ENCODE results near the gene PPP1R14C. TPM values are rescaled to one million over a fixed set of nuclear protein-coding genes. Genes with fewer than 3 reads are reported as not detected.

PPP1R14C gene
- polyA plus RNA-seq, 3 donors = 0.11 TPM; not detected in 2

DNA sequence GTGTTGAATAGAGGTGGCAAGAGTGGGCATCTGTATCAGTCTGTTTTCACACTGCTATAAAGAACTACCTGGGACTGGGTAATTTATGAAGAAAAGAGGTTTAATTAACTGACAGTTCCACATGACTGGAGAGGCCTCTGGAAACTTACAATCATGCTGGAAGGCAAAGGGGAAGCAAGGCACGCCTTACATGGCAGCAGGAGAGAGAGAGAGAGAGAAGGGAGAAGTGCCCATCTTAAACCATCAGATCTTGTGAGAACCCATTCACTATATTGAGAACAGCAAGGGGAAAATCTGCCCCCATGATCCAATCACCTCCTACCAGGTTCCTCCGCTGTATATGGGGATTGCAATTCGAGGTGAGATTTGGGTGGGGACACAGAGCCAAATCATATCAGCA lies 18.6 kb upstream of the PPP1R14C start:
- H3K27me3 Mint-ChIP-seq (ENCODE audit: low read depth in 3 of 3) = peaks cover 6 to 22% (median 10%) of the 10 kb centered on the region in 3 donors
- WGBS (ENCODE audit: insufficient coverage) = no CpG with 5 or more reads among the region's 3 CpGs
- intact Hi-C loops (cut with micrococcal nuclease) = no loop called here
- H2AFZ ChIP-seq (ENCODE audit: insufficient read depth, low read depth, low read length, poor library complexity, severe bottlenecking) = no peak overlapping the region
- H3K79me2 ChIP-seq (ENCODE audit: insufficient read depth, low read length) = no peaks in the 10 kb centered on the region
- no peaks in the 10 kb centered on the region for H4K20me1 ChIP-seq (ENCODE audit: insufficient read depth, low read length)
- TF ChIP-seq, protein P1, sequence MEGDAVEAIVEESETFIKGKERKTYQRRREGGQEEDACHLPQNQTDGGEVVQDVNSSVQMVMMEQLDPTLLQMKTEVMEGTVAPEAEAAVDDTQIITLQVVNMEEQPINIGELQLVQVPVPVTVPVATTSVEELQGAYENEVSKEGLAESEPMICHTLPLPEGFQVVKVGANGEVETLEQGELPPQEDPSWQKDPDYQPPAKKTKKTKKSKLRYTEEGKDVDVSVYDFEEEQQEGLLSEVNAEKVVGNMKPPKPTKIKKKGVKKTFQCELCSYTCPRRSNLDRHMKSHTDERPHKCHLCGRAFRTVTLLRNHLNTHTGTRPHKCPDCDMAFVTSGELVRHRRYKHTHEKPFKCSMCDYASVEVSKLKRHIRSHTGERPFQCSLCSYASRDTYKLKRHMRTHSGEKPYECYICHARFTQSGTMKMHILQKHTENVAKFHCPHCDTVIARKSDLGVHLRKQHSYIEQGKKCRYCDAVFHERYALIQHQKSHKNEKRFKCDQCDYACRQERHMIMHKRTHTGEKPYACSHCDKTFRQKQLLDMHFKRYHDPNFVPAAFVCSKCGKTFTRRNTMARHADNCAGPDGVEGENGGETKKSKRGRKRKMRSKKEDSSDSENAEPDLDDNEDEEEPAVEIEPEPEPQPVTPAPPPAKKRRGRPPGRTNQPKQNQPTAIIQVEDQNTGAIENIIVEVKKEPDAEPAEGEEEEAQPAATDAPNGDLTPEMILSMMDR (IDR thresholded peaks at IDR 0.05) = no peak
- no peaks in the 10 kb centered on the region for H3K9me3 ChIP-seq (replicated peaks in 1 of 2; ENCODE audit: control insufficient read depth in 1 of 2, insufficient read depth in 1 of 2, low read length in 2 of 2)
- H3K27me3 ChIP-seq (ENCODE audit: control insufficient read depth in 2 of 2, insufficient read depth in 2 of 2, low read length in 2 of 2) = no peaks in the 10 kb centered on the region
- no peak overlapping the region for H3K4me3 Mint-ChIP-seq
- no peaks in the 10 kb centered on the region for H3K36me3 Mint-ChIP-seq
- H3K4me1 ChIP-seq (ENCODE audit: control insufficient read depth in 1 of 2, insufficient read depth in 2 of 2, low read length in 2 of 2) = peaks cover 0 to 2% of the 10 kb centered on the region in 2 donors
- no peak overlapping the region for H3K4me2 ChIP-seq (replicated peaks; ENCODE audit: extremely low read depth, low read length, poor library complexity, severe bottlenecking)
- H3K9ac ChIP-seq (ENCODE audit: insufficient read depth, low read length, poor library complexity, severe bottlenecking) = no peak overlapping the region
- H3K27ac ChIP-seq (ENCODE audit: low read depth in 1 of 2, low read length in 2 of 2) = no peak overlapping the region
- H3K36me3 ChIP-seq (replicated peaks in 1 of 2; ENCODE audit: control insufficient read depth in 1 of 2, insufficient read depth in 2 of 2, low read length in 2 of 2) = no peaks in the 10 kb centered on the region
- peaks cover 0 to 13% (median 0%) of the 10 kb centered on the region in 7 donors for H3K9me3 Mint-ChIP-seq
- no peak overlapping the region for H3K27ac Mint-ChIP-seq
- no peak for DNase-seq
- H3K4me3 ChIP-seq (replicated peaks in 1 of 3; ENCODE audit: low read depth in 2 of 3, low read length in 3 of 3) = no peak overlapping the region
- H3K4me1 Mint-ChIP-seq = peaks cover 6% of the 10 kb centered on the region

DNA sequence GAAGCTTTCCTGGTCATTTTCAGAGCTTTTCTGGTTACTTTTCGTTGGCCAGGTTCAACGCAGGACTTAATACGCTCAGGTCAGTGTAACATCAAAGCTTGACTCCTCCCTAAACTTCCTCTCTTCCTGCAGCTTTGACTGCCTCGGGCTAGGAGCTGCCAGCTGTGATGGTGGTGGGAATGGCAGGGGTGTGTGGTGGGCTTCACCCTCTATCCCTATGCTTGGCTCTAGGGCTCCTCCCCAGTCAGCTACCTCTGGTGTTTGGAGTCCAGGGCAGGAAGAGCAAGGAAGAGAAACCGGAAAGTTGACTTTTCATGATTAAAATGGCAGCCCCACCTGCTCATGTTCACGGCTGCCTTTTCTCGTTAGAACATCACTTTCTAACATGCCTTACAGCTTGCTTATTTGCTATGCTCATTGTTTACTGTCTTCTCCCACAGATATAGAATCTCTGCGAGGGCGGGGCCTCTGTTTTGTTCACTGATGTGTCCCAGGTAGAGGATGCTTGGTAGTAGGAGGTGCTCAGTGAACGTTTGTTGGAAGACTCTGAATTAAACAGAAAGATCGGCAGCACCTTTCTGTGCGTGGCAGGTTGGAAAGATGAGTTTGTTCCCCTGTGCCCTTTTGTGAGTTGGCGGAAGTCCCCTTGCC lies 16.1 kb upstream of the PPP1R14C start:
- Mint-ChIP-seq H3K4me1 (no peaks in the 10 kb centered on the region), H3K27ac (no peak overlapping the region), H3K36me3 (no peaks in the 10 kb centered on the region), H3K9me3 (peaks cover 0 to 14% (median 0%) of the 10 kb centered on the region in 7 donors), H3K4me3 (no peak overlapping the region), H3K27me3 (ENCODE audit: low read depth in 3 of 3) (peaks cover 3 to 20% (median 16%) of the 10 kb centered on the region in 3 donors)
- DNase-seq = no peak
- TF ChIP-seq, protein P1 (IDR thresholded peaks at IDR 0.05) = no peak
- no peaks in the 10 kb centered on the region for H3K9me3 ChIP-seq (replicated peaks in 1 of 2; ENCODE audit: control insufficient read depth in 1 of 2, insufficient read depth in 1 of 2, low read length in 2 of 2)
- H3K27me3 ChIP-seq (ENCODE audit: control insufficient read depth in 2 of 2, insufficient read depth in 2 of 2, low read length in 2 of 2) = no peaks in the 10 kb centered on the region
- no peak overlapping the region for H3K27ac ChIP-seq (ENCODE audit: low read depth in 1 of 2, low read length in 2 of 2)
- intact Hi-C loops (cut with micrococcal nuclease) = no loop called here
- 98% methylated on average over 6 of the region's 13 CpGs for WGBS (ENCODE audit: insufficient coverage)
- H2AFZ ChIP-seq (ENCODE audit: insufficient read depth, low read depth, low read length, poor library complexity, severe bottlenecking) = no peak overlapping the region
- no peaks in the 10 kb centered on the region for H3K79me2 ChIP-seq (ENCODE audit: insufficient read depth, low read length)
- H4K20me1 ChIP-seq (ENCODE audit: insufficient read depth, low read length) = no peaks in the 10 kb centered on the region
- no peaks in the 10 kb centered on the region for H3K36me3 ChIP-seq (replicated peaks in 1 of 2; ENCODE audit: control insufficient read depth in 1 of 2, insufficient read depth in 2 of 2, low read length in 2 of 2)
- H3K9ac ChIP-seq (ENCODE audit: insufficient read depth, low read length, poor library complexity, severe bottlenecking) = no peak overlapping the region
- no peak overlapping the region for H3K4me2 ChIP-seq (replicated peaks; ENCODE audit: extremely low read depth, low read length, poor library complexity, severe bottlenecking)
- no peaks in the 10 kb centered on the region for H3K4me1 ChIP-seq (ENCODE audit: control insufficient read depth in 1 of 2, insufficient read depth in 2 of 2, low read length in 2 of 2)
- no peak overlapping the region for H3K4me3 ChIP-seq (replicated peaks in 1 of 3; ENCODE audit: low read depth in 2 of 3, low read length in 3 of 3)
